HG03280 (cell line): Measurements from ENCODE around the gene LRMDA.

Source experiments
- ATAC-seq: cut with Tn5 transposase; IDR thresholded peaks from one replicate; pipeline ENCODE4 v1.9.1; 2021; ENCODE audit warnings: mild to moderate bottlenecking, moderate library complexity; ENCODE audit not compliant: unreplicated experiment

The LRMDA gene

DNA sequence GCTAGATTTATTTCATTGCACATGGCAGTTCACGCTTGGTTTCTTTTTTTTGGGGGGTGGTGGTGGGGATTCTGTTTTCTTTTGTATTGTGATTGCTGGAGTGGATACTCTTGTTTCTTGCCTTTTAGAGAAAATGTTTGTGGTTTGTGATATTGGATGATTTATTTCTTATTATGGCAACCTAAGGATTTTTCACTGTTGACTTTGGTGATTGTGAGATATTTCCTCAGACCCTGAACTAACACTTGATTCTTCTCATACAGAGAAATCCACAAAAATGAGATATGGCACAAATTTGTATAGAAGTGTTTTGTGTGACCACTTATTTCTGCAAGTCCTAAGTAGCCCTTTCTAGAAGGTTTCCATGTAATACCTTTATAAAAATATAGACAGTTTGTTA is 871.1 kb downstream of the LRMDA start:
- ATAC-seq, result no peak

DNA sequence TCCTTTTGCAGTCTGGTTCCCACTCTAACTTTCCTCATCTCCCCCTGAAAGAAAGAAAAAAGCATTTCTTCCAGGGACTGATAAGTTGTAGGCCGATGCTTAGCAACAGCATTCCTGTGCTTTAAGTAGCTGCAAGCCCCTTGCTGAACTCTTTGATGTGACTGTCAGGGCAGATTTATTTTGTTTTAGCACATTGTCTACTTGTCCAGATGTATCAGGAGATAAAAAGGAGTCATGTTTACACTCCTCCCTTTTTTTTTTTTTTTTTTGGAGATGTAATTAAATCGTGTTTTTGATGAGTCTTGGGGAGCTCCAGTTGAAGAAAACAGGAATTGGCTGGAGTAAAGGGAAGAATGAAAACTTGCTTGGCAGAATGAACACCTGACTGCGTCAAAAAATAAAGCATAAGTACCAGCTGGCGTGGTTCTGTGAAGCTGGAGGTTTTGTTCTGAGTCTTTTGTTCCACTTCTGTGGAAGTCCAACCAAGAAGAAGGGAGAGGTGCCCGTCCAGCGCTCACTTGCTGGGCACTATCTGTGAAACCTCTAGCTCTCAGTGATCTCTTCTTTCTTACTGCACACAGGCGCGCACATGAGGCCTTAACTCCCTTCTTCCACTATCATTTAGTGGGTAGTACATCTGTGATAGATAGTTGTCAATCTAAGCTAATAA is 871.7 kb downstream of the LRMDA start:
- no peak for ATAC-seq

DNA sequence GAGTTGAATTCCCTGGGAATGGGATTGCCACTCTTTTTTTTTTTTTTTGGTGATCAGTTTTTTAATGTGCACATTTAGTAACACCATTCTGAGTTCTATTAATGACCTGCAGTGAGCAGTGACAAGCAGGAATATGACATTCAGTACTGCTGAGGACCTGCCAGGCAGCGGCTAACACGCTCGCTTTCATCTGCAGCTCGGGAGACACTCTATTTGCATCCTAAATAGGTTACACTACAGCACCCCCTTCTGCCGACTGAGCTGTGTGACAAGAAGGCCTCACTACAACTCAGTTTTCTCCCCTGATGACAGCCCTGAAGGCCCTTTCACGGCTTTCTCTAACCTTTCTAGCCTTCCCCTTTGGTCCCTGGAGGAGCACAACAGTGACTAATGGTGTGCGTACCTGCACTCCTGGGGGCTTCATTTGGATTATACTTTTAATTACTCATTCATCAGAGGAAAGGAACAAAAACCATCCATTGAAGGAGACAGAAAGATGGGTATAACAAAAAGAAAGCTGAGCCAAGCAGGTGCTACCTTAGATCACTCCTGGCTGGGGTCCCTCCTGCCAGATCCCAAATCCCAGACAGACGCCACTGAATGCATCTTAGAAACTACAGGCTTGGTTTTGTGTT is 872.4 kb downstream of the LRMDA start:
- peak; percentile 96 for ATAC-seq

DNA sequence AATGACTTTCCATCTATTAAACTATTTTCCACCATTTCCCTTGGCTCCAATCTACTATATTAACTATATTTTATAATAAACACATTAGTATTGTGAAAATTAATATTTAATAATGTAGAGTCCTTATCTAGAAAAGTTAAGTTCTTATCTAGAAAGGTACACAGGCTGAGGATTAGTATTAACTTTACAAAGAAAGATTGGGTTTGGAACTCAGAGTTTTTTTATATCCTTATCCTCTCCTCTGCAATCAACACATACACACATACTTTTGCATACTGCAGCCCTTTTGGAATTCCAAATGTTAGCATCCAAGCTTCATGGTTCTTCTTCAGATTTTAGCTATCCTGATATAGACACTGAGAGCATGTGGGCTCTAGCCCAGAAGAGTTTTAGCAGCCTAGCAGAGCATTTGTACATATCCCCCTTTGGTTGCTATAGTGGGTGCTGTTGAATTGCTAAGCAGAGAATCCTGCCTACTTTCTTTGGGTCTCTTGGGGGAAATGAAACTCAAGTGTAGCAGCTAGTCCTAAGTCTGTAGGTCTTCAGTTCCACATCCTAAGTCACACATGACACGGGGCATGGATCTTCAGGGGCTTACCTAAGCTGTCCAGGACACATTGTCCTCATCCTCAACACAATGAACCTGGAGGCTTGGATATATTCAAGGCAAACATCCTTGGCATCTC is 874.6 kb downstream of the LRMDA start:
- ATAC-seq, result no peak

DNA sequence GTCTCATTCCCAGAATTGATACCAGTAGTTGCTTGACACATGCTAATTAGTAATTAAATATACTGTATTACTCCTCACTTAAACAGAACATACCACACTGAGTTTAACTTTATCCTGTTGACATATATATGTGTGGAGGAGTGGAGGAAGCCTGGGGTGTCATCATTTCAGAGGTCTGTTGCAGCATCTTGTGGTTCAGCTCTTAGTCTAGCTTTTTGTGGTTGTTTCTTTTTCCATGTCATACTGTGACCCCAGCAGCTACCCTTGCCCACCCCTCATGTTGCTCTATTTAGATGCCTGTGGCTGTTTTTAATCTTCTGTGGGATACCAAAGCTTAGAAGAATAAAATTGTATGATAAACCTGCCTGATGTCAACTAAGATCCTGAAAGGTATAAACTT is 875.4 kb downstream of the LRMDA start:
- no peak for ATAC-seq

DNA sequence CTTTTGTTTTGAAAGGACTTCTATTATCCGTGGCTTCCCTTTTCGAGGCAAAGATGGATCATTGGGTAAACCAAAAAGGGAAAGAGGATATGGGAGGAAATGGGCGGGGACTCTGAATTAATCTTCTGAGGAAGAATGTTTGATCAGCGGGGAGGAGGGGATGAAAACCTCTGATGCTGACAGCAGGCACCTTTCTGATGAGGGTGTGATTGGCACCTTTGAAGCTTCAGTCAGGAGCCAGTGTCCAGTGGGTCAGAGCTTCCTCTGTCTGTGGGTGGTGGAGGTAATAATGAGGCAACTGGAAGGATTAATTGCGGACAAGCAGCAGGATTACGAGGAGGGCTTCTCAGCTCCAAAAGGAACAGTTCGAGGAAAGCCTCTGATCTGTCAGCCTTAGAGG is 877.6 kb downstream of the LRMDA start:
- ATAC-seq, result no peak

DNA sequence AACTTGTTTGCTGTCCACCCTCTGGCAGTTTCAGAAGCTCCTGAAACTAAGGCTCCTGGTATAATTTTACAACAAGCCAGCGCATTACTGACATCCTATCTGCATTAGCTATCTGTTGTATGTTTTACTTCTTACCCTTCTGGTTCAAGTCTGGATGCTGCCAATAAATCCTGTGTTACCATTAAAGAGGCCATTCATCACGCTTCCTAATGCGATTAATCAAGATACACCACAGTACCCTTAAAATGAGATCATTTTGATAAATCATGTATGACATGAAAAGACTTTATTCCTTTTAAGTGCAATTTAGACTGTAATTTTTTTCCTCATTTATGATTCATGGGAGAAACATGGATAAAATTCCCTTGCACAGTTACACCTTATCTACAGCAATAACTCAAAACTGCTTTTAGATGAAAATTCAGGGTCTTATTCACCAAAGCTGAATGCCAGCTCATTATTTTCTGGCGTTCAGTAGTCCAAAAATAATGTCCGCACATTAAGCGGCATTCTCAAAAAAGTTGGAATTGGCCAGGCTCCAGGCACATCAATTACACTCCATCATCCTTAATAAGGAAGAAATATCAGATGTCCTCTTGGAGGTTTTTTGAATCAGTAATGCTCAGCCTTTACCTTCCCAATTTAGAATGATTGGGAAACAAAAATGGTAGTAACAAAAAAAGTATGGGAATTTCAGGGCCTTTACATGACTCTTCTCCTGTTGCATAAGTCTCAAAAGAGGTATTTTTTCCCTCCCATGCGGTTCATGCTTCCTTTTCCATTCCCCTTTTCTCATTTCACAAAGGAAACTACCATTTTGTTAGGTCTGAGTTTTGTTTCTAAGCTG is 878.5 kb downstream of the LRMDA start:
- no peak for ATAC-seq

DNA sequence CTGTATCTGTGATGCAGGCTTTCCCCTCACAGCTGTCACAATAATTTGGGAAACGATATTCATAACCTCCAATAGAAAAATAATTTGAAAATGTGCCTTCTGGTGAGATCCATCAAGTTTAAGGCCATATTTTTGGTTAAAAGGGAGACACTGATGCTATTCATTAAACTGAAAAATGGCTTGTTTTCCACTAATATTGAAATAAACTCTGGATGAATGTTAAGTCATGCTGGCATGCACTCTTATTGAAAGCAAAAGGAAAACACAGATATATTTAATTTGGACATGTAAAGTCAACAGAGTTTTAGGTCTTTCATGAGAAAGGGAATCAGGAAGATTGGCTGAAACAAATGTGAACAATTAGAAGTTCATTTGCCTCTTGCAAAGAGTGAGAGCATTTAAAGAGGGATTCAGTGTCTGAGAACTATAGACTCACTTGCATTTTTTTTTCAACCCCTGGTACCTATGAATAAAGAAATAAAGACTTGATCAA is 879.2 kb downstream of the LRMDA start:
- ATAC-seq, result no peak

DNA sequence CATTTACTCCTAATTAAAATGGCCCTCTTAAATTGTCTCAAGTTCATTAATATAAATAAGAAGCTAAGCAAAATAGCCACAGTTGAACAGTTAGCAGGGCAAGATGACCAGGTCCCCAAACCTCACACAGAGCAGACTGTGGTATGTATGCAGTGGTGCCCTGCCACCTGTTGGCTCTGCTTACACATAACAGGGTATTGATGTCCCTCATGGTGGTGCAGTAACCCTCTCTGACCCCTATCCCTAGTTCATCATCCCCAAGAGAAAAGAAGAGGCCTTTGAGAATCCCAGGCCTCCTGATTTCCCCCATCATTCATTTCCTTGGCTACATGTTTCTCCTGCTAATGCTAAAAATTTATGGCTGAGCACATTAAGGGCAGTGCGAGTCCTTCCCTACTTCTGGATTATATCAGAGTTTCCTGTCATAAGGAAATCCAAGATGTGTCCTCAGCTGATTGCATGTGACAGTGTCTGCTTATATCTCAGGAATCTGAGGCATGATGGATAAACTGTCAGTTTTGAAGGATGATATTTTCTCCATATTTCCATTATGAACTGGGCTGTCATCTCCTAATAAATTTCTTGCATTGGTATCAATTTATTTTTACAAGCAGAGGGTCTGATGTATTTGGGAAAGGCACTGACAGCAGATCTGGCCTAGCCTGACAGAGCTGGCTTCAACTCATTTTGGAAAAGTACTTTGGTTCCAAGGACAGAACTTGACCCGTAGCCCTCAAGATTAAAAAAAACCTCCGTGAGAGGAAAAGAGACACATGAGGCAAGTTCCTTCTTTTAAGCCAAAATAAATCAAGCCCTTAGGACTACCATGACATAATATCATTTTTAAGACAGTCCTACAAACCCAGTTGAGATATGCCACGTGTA is 880.6 kb downstream of the LRMDA start:
- no peak for ATAC-seq

DNA sequence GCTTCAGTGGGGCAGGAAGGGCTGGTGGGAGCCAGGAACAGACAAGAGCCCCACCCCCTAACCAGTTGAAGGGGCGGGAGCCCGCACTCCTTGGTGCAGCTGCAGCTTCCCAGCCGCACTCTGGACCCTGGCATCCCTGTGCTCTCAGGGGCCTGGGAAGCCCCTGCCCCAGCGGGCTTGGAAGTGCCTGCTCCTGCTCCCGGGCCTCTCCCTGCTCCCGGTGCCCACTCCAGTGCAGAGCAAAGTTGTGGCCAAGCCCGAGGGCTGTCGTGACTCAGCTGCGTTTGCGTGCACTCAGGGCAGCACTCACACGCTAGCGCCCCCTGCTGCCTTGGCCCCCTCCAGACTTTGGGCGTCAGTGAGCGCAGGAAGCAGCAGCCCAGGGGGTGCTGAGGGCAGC is 883.8 kb downstream of the LRMDA start:
- no peak for ATAC-seq

DNA sequence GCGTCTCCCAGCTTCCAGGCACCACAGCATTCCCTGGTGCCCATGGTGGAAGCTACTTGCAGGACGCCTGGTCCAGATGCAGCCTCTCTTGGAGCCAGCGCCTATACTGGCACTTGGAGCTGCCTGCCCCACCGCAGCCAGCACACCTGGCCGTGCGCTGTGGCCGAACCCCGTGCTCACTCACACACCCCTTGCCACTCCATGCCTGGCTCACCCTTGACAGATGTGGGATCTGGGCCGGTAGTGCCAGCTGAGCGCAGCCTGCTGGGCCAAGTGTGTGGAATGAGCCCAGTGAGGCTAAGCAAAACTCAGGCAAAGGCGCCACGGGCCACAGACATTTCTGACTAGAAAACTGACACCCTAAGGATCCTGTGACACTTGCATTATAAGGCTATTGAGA is 884.8 kb downstream of the LRMDA start:
- no peak for ATAC-seq

DNA sequence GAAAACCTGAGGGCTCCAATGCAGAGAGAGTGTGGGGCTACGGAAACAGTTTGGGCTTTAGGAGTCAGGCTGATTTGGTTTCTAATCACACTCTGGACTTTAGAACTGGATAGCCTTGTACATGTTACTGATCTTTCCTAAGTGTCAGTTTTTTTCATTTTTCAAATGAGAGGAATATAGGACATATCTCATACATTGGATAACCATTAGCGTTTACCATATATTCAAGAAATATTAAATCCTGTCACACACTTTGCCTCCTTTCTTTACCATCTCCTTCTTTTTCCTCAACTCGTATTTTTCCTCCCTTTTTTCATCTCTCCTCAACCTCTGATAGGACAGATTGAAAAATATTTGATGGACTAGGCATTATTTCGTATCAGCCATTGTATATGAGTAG is 885.7 kb downstream of the LRMDA start:
- ATAC-seq, result no peak

DNA sequence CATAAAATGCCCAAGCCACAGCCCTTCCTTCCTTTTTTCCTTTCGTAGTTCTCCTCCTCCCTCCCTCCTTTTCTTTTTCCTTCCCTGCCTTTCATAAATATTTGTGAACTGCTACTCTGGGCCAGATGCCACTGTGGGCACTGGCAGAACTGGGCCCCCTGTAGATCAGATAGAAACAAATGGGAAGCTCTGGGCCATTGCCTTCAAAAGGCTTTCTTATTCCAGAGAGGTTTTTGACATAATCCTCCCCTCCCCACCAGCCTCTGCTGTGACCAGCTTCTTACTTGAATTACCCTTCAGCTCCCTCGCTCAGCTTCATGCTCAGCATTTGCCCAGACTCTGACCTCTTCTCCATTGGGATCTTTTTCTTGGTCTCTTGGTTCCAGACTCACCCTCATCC is 886.8 kb downstream of the LRMDA start:
- no peak for ATAC-seq

DNA sequence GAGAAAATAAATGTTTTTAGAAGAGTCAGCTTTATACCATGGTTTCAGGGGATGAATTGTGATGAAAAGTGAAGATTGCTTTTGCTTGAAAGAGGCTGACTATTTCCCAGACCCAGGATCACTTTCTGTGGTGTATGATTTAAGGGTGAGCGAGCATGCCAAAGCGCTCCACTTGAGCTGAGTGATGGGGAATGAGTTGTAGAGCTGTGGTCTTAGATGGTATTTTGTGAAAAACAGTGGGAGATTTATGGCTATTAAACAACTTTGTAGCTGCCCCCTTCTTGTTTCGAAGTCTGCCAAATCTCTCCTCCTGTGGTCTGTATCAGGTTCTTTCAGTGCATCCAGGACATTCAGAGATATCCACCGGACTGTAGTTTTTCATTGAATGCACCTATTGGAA is 888.2 kb downstream of the LRMDA start:
- ATAC-seq, result no peak

DNA sequence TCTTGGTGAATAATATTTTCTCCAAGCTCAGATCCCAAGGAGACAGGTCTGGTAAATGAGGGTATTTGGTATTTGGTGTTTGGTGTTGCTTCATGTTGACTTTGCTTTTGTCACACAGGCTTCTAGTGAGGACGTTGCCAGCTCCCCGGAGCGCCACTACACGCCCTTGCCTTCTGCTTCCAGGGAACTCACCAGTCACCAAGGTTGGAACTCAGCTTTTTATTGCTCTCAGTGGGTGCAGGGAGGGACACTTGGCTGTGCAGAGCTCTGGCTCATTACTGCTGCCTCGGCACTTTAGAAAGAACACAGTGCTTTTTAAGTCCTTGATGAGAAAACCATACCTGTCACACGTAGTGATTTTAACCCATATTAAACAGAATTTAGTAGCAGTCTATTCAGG is 892.9 kb downstream of the LRMDA start:
- no peak for ATAC-seq

DNA sequence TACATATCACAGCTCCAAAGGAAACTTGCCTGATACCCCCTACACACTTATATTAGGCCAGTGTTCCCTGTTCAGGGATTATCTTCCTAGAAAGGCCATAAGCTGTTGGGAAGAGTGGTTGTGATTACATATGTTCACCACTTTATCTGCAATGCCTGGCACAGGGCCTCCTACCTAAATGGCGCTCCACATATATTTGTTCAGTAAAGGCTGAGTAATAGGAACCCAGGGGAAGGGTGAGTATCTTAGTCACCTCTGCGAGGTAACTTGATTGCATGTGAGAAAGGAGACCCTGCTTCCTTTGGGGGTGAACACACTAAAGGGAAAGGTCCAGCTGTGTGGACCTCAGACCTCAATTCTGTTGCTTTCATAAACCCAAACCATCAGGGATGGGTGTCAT is 896.0 kb downstream of the LRMDA start:
- no peak for ATAC-seq

DNA sequence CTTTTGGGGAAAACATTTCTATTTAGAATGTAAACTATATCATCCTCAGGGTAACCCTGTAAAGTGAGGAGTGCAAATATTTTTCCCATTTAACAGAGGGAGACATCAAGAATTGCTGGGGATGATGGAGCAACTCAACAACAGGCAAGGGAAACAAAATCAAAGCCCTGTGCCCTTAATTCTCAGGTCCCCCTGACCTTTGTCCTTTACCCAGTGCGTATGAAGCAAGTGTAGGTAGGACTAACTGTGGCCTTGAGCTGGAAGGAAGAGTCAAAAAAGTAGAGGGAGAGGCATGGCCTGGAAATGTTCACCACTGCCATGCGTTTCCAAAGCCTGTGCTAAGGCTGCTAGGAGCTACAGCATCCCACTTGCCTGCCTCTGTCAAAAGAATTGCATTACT is 896.9 kb downstream of the LRMDA start:
- no peak for ATAC-seq

DNA sequence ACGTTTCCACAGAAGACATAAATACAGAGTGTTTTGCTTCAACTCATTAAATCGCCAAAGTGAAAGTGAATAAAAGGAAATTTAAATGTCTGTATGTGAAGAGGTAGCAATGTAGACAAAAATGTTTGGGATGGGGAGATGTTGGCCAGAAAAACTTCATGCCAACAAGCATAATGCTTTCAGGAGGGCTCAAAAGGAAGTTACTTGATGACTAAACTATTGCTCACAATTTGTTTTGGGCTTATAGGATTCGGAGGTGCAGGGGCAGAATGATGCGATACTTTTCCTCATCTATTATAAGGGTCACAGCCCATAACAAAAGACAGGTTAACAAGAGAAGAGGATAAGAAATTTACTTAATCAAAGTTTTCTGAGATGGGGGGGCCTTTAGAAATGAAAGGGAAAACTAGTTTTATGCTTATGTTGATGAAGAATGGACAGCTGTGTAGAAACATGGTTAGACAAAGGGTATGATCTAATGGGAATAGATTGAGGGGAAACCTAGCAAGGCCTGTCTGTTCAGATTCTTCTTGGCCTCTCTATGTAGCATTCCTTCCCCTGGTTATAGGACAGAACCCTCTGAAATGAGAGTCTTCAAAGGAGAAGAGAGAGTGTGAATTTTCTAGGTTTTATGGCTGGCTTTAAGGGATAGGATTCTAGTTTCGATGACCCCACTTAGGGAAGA is 898.6 kb downstream of the LRMDA start:
- no peak for ATAC-seq

DNA sequence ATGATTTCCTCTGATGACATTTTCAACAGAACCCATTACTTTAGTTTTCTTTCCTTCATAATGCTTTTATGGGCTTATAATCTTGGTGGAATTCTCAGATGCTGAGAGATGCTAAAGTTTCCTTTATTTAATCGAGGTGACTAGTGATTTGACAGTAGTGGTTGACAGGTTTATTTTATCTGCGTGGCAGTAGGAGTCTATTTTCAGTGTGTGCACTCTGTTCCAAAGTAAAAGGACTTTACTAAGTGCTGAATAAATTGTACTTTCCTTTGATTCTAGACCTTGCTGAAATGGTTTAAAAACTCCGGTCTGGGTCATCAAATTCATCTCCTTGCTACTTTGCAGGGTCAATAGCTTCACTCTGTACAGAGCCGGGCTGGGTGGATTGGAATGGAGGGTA is 900.3 kb downstream of the LRMDA start:
- ATAC-seq, result no peak

DNA sequence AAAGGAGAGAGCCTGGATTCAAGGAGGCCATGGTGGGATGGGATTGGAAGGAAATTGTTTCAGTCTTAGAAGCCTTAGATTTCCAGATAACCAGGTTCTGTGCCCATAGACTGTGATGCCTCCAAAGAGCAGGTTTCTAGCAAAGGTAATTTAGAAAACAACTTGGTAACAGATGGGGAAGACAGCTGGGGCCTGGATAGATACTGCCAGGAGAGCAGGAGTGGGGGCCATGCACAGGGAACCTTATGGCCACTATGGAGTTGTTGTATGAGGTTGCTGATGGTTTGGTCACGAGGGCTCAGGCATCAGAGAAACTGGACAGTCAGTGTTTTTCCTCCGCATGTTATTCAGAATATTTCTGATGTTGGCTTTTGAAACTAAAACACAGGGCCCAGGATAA is 901.9 kb downstream of the LRMDA start:
- ATAC-seq, result no peak
